Transverse colon (tissue), 4 donors: ENCODE measurements around the gene ALG3. TPM values are rescaled to one million over a fixed set of nuclear protein-coding genes. Genes with fewer than 3 reads are reported as not detected.

Experiments
- DNase-seq: peaks from one replicate; pipeline ENCODE4 v3.0.0-alpha.2; 2019
- H3K27ac ChIP-seq, 4 donors: fragments of 200-600 bp; sonication (generic); 2 replicates each; pipeline ENCODE4 v1.5.1; 2016 to 2018; ENCODE audit warnings: inconsistent platforms in 4 of 4
- H3K27me3 ChIP-seq: fragments of 200-600 bp; sonication (generic); 2 replicates; pipeline ENCODE4 v1.5.1; 2017; ENCODE audit warnings: inconsistent platforms
- H3K36me3 ChIP-seq, 4 donors: fragments of 200-600 bp; sonication (generic); 2 replicates each; pipeline ENCODE4 v1.5.1; 2017 to 2019; ENCODE audit warnings: inconsistent platforms in 4 of 4
- H3K4me1 ChIP-seq, 4 donors: fragments of 200-600 bp; sonication (generic); 2 replicates each; pipeline ENCODE4 v1.5.1; 2017 to 2020; ENCODE audit warnings: inconsistent platforms in 4 of 4
- H3K4me3 ChIP-seq, 4 donors: fragments of 200-600 bp; sonication (generic); 1 replicate in 1 of 4; 2 replicates in 3 of 4; pipeline versions ENCODE4 v1.5.1 to v1.6.1; 2017 to 2019; ENCODE audit warnings: inconsistent platforms in 4 of 4
- H3K9me3 ChIP-seq, 2 donors: fragments of 200-600 bp; sonication (generic); 2 replicates each; pipeline ENCODE4 v1.5.1; 2017 to 2019; ENCODE audit warnings: inconsistent platforms in 2 of 2
- CTCF ChIP-seq, 5 experiments: fragments of 200-600 bp in 3 of 5; fragments of 450-650 bp in 2 of 5; sonication (generic) in 3 of 5; IDR thresholded peaks; 1 replicate in 2 of 5; 2 replicates in 3 of 5; pipeline ENCODE4 v1.5.1; 2016 to 2017; ENCODE audit warnings: antibody characterized with exemption in 5 of 5, inconsistent platforms in 3 of 5, mild to moderate bottlenecking in 2 of 5, moderate library complexity in 1 of 5
- EP300 ChIP-seq: sonication (generic); formaldehyde crosslinking; IDR thresholded peaks from one replicate; pipeline ENCODE4 v1.6.1; 2017; ENCODE audit warnings: antibody characterized with exemption, low read depth
- POLR2A ChIP-seq: fragments of 450-650 bp; IDR thresholded peaks from one replicate; pipeline ENCODE4 v1.6.1; 2016; ENCODE audit warnings: antibody characterized with exemption, mild to moderate bottlenecking, moderate library complexity
- POLR2AphosphoS5 ChIP-seq, 3 donors: sonication (generic); formaldehyde crosslinking; IDR thresholded peaks; one replicate each; pipeline ENCODE4 v1.6.1; 2016; ENCODE audit warnings: antibody characterized with exemption in 3 of 3
- WGBS, 2 donors: methylation state at CpG; one replicate each; pipeline ENCODE4 v1.1.5; 2018; ENCODE audit warnings: low coverage in 1 of 2; 5-methylcytosine and 5-hydroxymethylcytosine counted together
- in situ Hi-C, 4 donors: fragments of 200-750 bp; cut with MboI; loops; one replicate each; pipeline versions ENCODE4 v1.15.0 to v1.15.1; 2017; ENCODE audit warnings: low sequenced_read_pairs in 3 of 4, low pct_ligation_motif_present in 1 of 4, low pct_unique_long_range_greater_than_20kb in 1 of 4
- intact Hi-C: fragments of 100-400 bp; cut with DNase I; formaldehyde crosslinking; loops from one replicate; pipeline ENCODE4 v1.15.1; 2023; ENCODE audit warnings: low total_unique reads
- total RNA-seq, 4 donors: library from RNA; depleted of rRNA; stranded (reverse); fragments of >200 nt; gene quantifications; one replicate each; pipeline ENCODE4 v1.1.0, GENCODE V29; 2016

Gene ALG3
- total RNA-seq, 4 donors from 2014 or later = 37.3 to 67.3 (median 52.2) TPM

- 0% methylated on average over 50 of the region's 54 CpGs; no CpG with 5 or more reads in 1 of the 2 donors for whole genome bisulfite sequencing, 2 donors
- Histone ChIP-seq H3K9me3 (no peaks in the 10 kb centered on the region), H3K27ac (peak within 1 kb of the TSS; percentile 82 to 89 (median 88)), H3K27me3 (no peaks in the 10 kb centered on the region), H3K4me3 (peak within 1 kb of the TSS; percentile 56 to 89 (median 80)), H3K4me1 (peaks cover 10 to 19% (median 15%) of the 10 kb centered on the region in 4 donors), H3K36me3 (peaks cover 0 to 8% (median under 1%) of the 10 kb centered on the region in 4 donors)
- intact Hi-C loops (no loop called here), in situ Hi-C loops (loop anchor here (25.0 kb wide), 2 partner anchors 112 to 362 kb away; partner anchors contain the start of genes PARL (in 4 of the 4) and EIF2B5 (in 1 of the 4))
- peak; percentile 98 for DNase-seq
- TF ChIP-seq CTCF (IDR thresholded peaks at IDR 0.05) (peak; percentile 44 to 76 (median 65)), EP300 (no peak), POLR2AphosphoS5 (IDR thresholded peaks at IDR 0.05) (peak; percentile 18 to 70 (median 49)), POLR2A (no peak)
Measured at GRCh38 chr3:184249412-184250166, 827 bp upstream of the ALG3 start, which contains the start of gene EEF1AKMT4. Gene EEF1AKMT4 (plus strand): TSS chr3:184249672. CDS start chr3:184249695, 23 bp downstream.

GRCh38 chr3:184242297-184242685 lies 6.5 kb downstream of the ALG3 start:
- H3K9me3 ChIP-seq = no peaks in the 10 kb centered on the region
- H3K27ac ChIP-seq = no peak overlapping the region
- no peak overlapping the region for H3K4me3 ChIP-seq
- intact Hi-C loops (no loop called here), in situ Hi-C loops (loop anchor here in 3 of 4 donors (25.0 kb wide), 2 partner anchors 105 to 355 kb away; partner anchors contain the start of genes PARL (in 3 of the 3) and EIF2B5 (in 1 of the 3))
- TF ChIP-seq CTCF (IDR thresholded peaks at IDR 0.05) (no peak), POLR2A (no peak), EP300 (no peak), POLR2AphosphoS5 (IDR thresholded peaks at IDR 0.05) (no peak)
- H3K4me1 ChIP-seq = peaks cover 0 to 5% (median 2%) of the 10 kb centered on the region in 4 donors
- WGBS, 2 donors = 75% methylated on average over 5 of the region's 5 CpGs; no CpG with 5 or more reads in 1 of the 2 donors
- no peaks in the 10 kb centered on the region for H3K27me3 ChIP-seq
- peaks cover 0 to 18% (median 8%) of the 10 kb centered on the region in 4 donors for H3K36me3 ChIP-seq
- DNase-seq = no peak

DNA sequence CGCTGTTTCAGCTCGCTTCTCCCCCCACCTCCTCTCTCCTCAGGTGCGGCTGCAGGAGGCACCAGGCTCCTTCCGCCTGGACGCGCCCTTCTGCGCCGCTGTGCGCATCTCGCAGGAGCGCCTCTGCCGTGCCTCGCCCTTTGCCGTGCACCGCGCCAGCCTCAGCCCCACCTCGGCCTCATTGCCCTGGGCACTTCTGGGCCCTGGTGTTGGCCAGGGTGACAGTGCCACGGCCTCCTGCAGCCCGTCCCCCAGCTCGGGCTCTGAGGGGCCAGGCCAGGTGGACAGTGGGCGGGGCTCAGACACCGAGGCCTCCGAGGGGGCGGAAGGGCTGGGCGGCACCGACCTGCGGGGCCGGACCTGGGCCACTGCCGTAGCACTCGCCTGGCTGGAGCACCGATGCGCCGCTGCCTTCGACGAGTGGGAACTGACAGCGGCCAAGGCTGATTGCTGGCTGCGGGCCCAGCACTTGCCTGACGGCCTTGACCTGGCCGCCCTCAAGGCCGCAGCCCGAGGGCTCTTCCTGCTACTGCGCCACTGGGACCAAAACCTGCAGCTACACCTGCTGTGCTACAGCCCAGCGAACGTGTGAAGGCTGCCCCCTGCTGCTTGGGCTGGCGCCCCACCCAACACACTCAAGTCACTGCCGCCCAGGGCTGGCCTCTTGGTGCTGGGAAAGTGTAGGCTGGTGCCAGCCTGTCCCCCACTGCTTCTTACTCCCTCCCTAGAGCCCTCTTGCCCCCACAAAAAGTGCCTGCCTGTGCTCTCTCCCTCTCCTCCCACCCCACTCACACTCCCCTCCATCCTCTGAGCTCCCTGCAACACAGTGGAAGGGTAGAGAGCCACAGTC lies 7.1 kb downstream of the ALG3 start:
- peak overlapping the region; percentile 36 to 69 (median 54) for H3K27ac ChIP-seq
- H3K36me3 ChIP-seq = peaks cover 0 to 18% (median 8%) of the 10 kb centered on the region in 4 donors
- H3K4me1 ChIP-seq = peaks cover 0 to 5% (median 2%) of the 10 kb centered on the region in 4 donors
- DNase-seq = peak; percentile 76
- intact Hi-C loops = no loop called here
- in situ Hi-C loops = loop anchor here in 3 of 4 donors (25.0 kb wide), 2 partner anchors 104 to 354 kb away; partner anchors contain the start of genes PARL (in 3 of the 3) and EIF2B5 (in 1 of the 3)
- peak overlapping the region in 3 of 4 donors; percentile 14 to 32 (median 22) for H3K4me3 ChIP-seq
- 24% methylated on average over 34 of the region's 46 CpGs; no CpG with 5 or more reads in 1 of the 2 donors for WGBS, 2 donors
- no peaks in the 10 kb centered on the region for H3K9me3 ChIP-seq
- H3K27me3 ChIP-seq = no peaks in the 10 kb centered on the region
- TF ChIP-seq POLR2A = no peak
- TF ChIP-seq CTCF (IDR thresholded peaks at IDR 0.05) = peak; percentile 30 to 76 (median 58)
- TF ChIP-seq POLR2AphosphoS5 (IDR thresholded peaks at IDR 0.05) = peak in 2 of 3 donors; percentile 8 to 22
